ENCODE data around the gene INS.

The INS gene

DNA sequence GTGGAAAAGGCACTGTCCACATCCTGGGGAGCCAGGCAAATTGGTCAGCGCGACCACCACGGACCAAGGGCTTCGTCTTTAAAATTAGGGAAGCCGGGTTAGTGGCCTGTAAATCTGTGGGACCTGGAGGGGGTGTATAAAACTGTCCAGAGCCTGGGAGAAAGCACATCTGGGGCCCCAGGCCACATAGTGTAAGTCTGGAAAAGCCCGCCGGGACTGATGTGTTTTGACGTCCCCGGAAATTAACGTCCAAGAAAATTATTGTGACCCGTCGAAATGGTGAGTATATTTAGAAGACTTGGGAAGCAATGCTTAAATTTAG is 17.6 kb downstream of the INS start:
- DNase-seq = no peak

DNA sequence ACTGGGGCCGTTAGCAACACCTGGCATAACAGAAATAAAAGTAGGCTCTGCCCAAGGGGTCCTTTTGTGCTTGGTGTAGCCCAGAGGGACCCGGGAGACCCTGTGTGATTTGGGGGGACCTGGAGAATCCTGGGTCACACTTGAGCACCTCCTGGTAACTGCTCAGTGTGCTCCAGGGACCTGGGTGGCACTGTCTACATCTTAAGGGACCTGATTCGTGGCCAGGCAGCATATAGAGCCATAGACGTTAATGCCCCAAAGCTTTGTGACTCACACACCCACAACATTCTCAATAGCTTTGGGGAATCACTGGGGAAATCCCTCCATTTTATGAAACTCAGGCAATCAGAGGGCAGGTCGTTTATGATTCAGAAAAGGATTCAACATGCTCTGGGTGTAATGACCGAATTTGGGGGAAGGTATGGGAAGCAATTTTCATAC is 18.2 kb downstream of the INS start:
- DNase-seq = no peak

DNA sequence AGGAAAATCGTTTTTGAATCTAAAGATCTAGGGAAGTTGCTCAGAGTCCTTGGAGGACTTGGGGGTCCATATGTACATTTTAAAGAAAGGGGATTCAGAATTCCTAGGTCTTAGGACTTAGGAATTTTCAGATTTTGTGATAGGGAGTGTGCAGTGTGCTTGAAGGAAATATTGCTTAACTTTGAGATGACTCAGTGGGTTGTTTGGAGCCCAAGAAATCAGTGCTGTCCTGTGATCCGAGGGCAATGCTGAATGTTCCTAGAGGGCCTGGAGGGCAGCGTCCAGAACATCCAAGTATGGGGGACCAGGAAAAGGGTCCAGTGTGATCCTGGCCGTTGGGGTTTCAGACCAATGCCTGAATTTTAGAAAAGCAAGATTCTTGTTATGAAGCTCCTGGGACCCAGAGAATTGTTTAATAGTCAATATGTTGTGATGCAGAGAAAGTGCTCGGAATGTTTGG is 18.7 kb downstream of the INS start:
- no peak for DNase-seq

- DNase-seq = no peak
Measured at GRCh38 chr11:2140411-2141400, 20.3 kb downstream of the INS start.

GRCh38 chr11:2139621-2140337 is 21.2 kb downstream of the INS start:
- no peak for DNase-seq

DNA sequence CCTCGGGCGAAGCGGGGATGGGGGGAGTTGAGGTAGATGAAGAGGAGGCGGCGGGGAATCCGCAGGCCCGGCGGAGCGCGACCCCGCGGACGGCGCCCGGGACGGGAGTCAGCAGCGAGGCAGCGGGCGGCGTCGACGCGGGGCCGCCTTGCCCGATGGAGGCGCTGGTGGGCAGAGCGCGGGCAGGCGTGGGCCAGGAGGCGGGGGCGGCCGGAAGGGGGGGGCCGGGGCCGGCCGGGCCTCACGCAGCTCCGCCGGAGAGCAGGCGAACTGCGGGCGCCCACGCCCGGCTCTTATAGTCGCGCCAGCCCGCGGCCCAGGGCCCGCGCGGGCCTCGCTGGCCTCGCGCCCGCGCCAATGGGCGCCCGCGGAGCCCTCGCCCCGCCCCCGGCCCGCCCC is 21.9 kb downstream of the INS start, which contains the start of gene IGF2:
TSS of gene IGF2 (minus strand) at position 267 of the 399 bp plus-strand sequence. CDS start 3,866 bp downstream, outside the sequence.
- no peak for DNase-seq

DNA sequence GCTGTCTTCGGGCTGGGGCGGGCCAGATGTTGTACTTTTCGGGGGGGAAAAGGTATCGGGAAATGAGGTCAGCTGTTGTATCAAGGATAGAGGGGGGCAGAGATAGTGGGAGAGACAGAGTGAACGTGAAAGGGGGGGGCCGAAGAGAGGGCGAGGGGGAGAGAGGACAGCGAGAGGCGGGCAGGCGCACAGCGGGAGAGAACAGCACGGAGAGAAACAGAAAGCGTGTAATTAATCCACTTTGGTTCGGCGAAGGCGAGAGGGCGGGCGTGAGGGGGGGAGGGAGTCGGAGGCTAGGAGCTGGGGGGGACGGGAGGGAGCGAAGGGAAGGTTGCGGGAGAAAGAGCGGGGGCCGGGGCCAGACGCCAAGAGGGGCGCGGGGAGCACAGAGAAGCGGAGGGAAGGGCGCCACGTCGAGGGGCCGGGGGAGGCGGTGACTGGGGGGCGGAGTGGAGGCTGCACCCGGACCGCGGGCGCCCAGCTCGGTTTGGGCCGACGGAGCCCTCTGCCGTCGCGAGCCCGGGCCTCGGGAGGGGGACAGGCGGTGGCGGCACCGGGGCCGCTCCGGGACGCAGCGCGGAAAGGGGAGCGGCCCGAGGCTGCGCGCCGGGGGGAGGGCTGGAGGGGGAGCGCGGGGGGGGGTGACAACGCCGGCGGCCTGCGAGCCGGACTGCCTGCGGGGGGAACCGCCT is 22.4 kb downstream of the INS start:
- no peak for DNase-seq

DNA sequence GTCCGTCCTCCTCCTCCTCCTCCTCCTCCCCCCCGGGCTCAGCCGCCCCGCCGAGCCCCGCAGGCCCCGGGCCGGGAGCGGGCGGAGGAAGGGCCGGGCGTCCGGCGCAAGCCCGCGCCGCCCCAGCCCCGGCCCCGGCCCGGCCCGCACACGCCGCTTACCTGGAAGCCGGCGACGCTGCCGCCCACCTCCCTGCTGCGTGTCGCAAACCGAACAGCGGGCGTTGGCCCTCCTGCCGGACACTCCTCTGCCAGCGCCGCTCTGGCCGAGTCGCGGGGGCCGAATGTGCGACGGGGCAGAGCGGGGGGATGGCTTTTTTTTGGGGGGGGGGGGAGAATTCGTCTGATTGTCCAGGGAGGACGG is 23.0 kb downstream of the INS start:
- DNase-seq = no peak

GRCh38 chr11:2137202-2138067 is 23.6 kb downstream of the INS start:
- DNase-seq = no peak

GRCh38 chr11:2136952-2137201 is 24.1 kb downstream of the INS start:
- DNase-seq = no peak

GRCh38 chr11:2136209-2136951 is 24.6 kb downstream of the INS start:
- no peak for DNase-seq

DNA sequence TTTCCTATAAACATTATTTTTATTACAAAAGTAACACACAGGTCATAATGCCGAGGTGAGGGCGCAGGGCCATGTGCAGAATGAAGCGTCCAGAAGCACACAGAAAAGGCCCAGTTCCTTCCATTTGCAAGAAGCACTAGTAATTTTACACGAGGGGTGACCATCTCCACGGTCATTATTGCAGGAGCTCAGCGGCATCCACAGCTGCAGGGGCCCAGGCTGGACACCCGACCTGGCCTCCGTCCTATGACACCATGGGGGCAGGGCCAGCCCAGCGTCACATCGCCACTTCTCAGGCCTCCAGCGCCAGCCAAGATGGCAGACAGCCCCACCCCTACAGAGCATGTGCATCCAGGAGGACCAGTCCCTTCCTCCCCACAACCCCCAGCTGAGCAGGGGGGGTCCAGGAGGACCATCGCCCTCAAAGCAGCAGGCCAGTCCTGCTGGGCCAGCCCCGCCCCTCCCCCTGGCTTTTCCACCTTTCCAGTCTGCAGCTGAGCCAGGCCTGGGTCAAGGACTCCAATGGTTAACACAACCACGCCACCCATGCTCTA is 25.3 kb downstream of the INS start:
- no peak for DNase-seq

DNA sequence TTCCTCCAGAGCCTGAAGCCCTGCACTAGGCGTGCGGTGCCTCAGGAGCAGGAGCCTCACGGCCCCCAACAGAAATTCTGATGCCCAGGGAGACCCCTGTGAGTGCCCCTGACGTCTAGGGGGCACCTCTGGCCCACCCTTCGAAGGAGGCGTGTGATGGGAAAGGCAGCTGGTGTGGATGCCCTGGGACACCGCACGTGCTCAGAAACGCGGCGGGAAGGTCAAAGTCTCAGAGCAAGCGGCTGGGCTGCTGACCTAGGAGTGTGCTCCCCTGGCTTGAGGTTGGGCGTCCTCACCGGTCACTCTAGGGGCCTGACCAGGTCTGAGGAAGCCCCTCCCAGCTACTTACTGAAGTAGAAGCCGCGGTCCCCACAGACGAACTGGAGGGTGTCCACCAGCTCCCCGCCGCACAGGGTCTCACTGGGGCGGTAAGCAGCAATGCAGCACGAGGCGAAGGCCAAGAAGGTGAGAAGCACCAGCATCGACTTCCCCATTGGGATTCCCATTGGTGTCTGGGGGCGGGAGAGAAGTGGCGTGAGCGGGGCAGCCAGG is 25.9 kb downstream of the INS start:
- DNase-seq = no peak

GRCh38 chr11:2134022-2135010 is 26.7 kb downstream of the INS start:
- DNase-seq = no peak

DNA sequence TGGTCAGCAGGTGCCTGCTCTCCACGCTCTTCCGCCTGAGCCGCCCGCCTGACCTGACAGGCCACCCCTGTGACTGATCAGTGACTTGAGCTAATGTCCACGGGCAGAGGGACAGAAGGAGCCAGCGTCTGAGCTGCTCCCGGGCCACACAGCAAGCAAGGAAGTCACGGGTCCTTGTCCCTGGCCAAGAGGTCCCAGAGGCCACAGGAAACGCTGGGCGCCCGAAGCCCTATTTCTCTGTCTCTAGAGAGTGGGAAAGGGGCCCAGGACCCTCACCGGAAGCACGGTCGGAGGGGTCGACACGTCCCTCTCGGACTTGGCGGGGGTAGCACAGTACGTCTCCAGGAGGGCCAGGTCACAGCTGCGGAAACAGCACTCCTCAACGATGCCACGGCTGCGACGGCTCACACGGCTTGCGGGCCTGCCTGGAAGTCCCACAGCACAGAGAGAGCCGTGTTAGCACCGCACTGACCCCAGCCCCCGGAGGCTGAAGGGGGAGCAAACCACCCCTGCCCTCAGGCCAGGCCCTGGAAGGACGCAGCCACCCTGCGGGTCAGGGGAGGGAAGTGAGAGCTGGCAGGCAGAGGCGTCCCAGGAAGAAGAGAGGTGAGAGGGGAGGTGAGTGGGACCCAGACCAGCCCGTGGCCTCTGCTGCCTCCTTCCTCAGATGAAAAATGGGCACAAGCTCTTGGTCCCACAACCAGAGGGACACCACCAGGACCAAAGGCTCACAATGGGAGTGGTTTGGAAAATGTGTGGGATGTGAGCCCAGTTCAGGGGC is 27.6 kb downstream of the INS start:
- no peak for DNase-seq

- DNase-seq = no peak
Measured at GRCh38 chr11:2132874-2133240, 28.2 kb downstream of the INS start.

GRCh38 chr11:2132246-2132645 is 28.8 kb downstream of the INS start:
- no peak for DNase-seq

GRCh38 chr11:2131371-2132236 is 29.4 kb downstream of the INS start:
- no peak for DNase-seq
